ENCODE data around the gene SHB.

The SHB gene

DNA sequence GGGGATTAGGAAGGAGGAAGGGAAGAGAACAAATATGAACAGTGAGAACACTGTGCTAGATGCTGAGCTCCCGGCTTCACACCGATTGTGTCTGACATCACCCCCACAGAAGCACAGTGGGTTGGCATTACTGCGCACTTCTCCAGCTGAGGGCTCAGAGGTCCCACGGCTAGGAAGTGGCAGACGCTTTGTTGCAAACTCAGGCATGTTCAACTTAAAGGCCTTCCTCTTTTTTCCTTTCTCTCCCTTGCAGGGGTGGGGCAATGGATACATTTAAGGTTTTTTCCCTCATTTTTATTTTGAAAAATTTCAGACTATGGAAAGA lies 15.5 kb upstream of the SHB start:
- Histone ChIP-seq H3K27me3 (ENCODE audit: low read depth, low read length) (no peaks in the 10 kb centered on the region), H3K36me3 (replicated peaks; ENCODE audit: low read depth, low read length) (no peaks in the 10 kb centered on the region), H3K9me3 (ENCODE audit: insufficient read depth, low read length) (no peaks in the 10 kb centered on the region), H3K9ac (ENCODE audit: low read length) (no peak overlapping the region), H3K4me3 (ENCODE audit: low read length) (no peak overlapping the region), H3K4me1 (ENCODE audit: low read length) (peaks cover 15% of the 10 kb centered on the region), H3K27ac (ENCODE audit: low read length) (no peak overlapping the region), H2AFZ (ENCODE audit: low read depth, low read length) (no peak overlapping the region), H3K79me2 (ENCODE audit: low read length) (no peaks in the 10 kb centered on the region), H3K4me2 (ENCODE audit: low read length) (no peak overlapping the region), H4K20me1 (ENCODE audit: insufficient read depth, low read length) (no peaks in the 10 kb centered on the region)
- no peak for TF ChIP-seq EZH2phosphoT487 (IDR thresholded peaks at IDR 0.05; ENCODE audit: low read depth)
- TF ChIP-seq, protein P1, sequence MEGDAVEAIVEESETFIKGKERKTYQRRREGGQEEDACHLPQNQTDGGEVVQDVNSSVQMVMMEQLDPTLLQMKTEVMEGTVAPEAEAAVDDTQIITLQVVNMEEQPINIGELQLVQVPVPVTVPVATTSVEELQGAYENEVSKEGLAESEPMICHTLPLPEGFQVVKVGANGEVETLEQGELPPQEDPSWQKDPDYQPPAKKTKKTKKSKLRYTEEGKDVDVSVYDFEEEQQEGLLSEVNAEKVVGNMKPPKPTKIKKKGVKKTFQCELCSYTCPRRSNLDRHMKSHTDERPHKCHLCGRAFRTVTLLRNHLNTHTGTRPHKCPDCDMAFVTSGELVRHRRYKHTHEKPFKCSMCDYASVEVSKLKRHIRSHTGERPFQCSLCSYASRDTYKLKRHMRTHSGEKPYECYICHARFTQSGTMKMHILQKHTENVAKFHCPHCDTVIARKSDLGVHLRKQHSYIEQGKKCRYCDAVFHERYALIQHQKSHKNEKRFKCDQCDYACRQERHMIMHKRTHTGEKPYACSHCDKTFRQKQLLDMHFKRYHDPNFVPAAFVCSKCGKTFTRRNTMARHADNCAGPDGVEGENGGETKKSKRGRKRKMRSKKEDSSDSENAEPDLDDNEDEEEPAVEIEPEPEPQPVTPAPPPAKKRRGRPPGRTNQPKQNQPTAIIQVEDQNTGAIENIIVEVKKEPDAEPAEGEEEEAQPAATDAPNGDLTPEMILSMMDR (IDR thresholded peaks at IDR 0.05; ENCODE audit: low read depth, low read length), result no peak

DNA sequence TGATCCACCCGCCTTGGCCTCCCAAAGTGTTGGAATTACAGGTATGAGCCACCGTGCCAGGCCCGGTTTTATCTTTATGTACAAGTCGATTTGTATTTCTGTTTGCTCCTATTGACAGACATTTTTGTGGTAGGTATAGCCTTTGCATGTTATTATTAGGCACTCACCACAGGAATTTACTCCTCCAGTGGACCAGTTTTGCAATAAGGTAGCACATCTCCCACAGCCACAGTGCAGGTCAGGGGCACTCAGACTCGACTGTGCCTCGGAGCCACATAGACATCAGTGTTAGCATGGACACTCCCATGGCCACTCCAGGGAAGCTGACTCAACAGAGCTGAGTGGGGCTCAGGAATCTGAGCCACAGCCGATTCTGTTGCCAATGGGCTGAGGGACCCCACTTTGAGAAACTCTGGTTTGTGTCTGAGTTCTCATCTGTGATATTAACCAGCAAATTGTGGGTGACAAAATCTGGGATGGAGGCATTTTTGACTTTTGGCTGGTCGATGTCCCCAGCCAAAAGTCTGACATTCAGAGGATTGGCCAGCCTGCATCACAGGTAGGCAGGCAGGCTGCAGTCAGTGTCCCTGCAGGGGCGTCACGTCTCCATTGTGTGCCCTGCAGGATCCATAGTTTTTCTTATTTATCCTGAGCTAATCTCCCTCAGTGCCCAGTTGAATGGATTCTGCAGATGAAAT lies 15.0 kb upstream of the SHB start:
- TF ChIP-seq EZH2phosphoT487 (IDR thresholded peaks at IDR 0.05; ENCODE audit: low read depth), result no peak
- TF ChIP-seq, protein P1 (IDR thresholded peaks at IDR 0.05; ENCODE audit: low read depth, low read length), result no peak
- no peaks in the 10 kb centered on the region for H3K27me3 ChIP-seq (ENCODE audit: low read depth, low read length)

DNA sequence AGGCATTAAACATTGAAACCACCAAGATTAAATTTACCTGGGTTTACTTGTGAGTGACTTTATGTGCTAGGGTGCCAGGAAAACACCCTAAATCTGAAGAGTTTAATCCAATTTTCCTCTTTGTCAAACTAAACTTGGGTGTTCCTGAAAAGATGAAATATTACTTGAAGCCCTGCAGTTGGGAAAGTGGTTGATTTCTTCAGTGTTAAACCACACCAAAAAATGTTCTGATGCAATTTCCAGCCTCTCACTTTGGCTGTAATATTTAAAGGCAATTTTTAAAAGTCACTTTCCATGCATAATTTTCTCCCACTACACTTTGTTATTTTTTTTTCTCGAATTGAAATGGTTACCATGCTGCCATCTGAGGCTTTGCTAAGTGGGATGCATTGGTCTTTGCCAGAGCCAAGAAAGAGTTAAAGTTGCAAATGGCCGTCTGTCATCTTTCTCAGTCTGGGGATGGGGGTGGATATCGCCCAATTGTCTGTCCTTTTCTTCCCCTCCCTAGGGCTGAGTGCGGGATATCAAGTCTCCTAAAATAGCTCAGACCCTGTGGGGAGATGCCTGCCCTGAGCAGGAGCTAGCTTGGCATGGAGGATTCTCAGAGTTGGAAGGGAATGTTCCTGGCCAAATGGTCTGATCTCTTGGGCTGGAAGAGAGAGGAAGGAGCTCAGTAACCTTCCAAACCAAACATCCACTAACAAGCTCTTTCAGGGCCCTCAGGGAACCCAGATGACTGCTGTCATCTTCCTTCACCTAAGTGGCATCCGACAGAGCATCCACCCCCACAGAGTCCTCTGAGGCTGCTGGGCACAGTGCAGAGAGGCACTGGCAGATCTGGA lies 13.6 kb upstream of the SHB start:
- Histone ChIP-seq H3K79me2 (ENCODE audit: low read length) (no peaks in the 10 kb centered on the region), H3K27ac (ENCODE audit: low read length) (no peak overlapping the region), H3K27me3 (ENCODE audit: low read depth, low read length) (no peaks in the 10 kb centered on the region), H4K20me1 (ENCODE audit: insufficient read depth, low read length) (no peaks in the 10 kb centered on the region), H3K9ac (ENCODE audit: low read length) (no peak overlapping the region), H2AFZ (ENCODE audit: low read depth, low read length) (no peak overlapping the region), H3K4me3 (ENCODE audit: low read length) (no peak overlapping the region), H3K4me1 (ENCODE audit: low read length) (no peaks in the 10 kb centered on the region), H3K36me3 (replicated peaks; ENCODE audit: low read depth, low read length) (no peaks in the 10 kb centered on the region), H3K9me3 (ENCODE audit: insufficient read depth, low read length) (no peaks in the 10 kb centered on the region), H3K4me2 (ENCODE audit: low read length) (no peak overlapping the region)
- TF ChIP-seq, protein P1 (IDR thresholded peaks at IDR 0.05; ENCODE audit: low read depth, low read length), result no peak
- TF ChIP-seq EZH2phosphoT487 (IDR thresholded peaks at IDR 0.05; ENCODE audit: low read depth), result no peak

More for the DNA sequence above, 15.0 kb upstream of the SHB start:
- H3K9me3 ChIP-seq (ENCODE audit: insufficient read depth, low read length), result no peaks in the 10 kb centered on the region
- no peaks in the 10 kb centered on the region for H4K20me1 ChIP-seq (ENCODE audit: insufficient read depth, low read length)
- H3K4me2 ChIP-seq (ENCODE audit: low read length), result no peak overlapping the region
- no peaks in the 10 kb centered on the region for H3K79me2 ChIP-seq (ENCODE audit: low read length)
- no peak overlapping the region for H2AFZ ChIP-seq (ENCODE audit: low read depth, low read length)
- no peaks in the 10 kb centered on the region for H3K36me3 ChIP-seq (replicated peaks; ENCODE audit: low read depth, low read length)
- peaks cover 10% of the 10 kb centered on the region for H3K4me1 ChIP-seq (ENCODE audit: low read length)
- no peak overlapping the region for H3K4me3 ChIP-seq (ENCODE audit: low read length)
- H3K27ac ChIP-seq (ENCODE audit: low read length), result no peak overlapping the region
- H3K9ac ChIP-seq (ENCODE audit: low read length), result no peak overlapping the region

DNA sequence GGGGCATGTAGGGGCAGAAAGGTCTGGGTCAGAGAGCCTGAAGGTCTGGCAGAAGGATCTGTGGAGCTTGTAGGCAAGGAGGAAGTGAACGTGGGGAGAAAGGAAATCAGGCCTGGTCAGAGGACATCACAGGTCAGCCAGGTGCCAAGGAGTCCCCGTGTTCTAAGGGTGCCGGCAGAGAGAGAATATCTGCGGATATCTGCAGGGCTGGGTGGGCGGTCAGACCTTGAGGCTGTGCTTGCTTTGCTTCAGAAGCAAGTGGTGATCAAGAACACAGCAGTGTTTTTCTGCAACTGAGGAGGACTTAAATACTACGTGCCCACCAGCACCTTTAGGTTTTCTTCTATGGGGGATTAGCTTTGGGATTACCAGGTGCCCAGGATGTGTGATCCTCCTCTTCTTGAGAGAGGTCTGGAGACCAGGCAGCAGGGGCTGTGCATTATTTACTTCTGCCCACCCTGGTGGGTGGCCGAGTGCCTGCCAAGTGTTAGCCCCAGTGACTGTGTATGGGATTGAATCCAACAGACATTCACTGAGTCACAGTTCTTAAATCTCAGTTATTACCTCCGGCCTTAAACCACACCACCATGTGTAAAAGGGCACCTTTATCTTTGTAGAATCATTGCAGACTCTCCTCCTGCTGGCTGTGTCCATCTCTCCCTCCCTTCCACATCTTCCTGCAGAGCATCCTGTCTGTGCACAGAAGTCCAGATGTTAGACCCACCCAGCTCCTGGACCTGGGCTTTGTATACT lies 12.5 kb upstream of the SHB start:
- H3K4me3 ChIP-seq (ENCODE audit: low read length), result no peak overlapping the region
- H3K27me3 ChIP-seq (ENCODE audit: low read depth, low read length), result no peaks in the 10 kb centered on the region
- no peaks in the 10 kb centered on the region for H3K9me3 ChIP-seq (ENCODE audit: insufficient read depth, low read length)
- H3K9ac ChIP-seq (ENCODE audit: low read length), result no peak overlapping the region
- no peak for TF ChIP-seq EZH2phosphoT487 (IDR thresholded peaks at IDR 0.05; ENCODE audit: low read depth)
- TF ChIP-seq, protein P1 (IDR thresholded peaks at IDR 0.05; ENCODE audit: low read depth, low read length), result no peak
- no peaks in the 10 kb centered on the region for H3K4me1 ChIP-seq (ENCODE audit: low read length)
- H3K27ac ChIP-seq (ENCODE audit: low read length), result no peak overlapping the region
- H4K20me1 ChIP-seq (ENCODE audit: insufficient read depth, low read length), result no peaks in the 10 kb centered on the region
- no peak overlapping the region for H2AFZ ChIP-seq (ENCODE audit: low read depth, low read length)
- H3K79me2 ChIP-seq (ENCODE audit: low read length), result no peaks in the 10 kb centered on the region
- H3K4me2 ChIP-seq (ENCODE audit: low read length), result no peak overlapping the region
- H3K36me3 ChIP-seq (replicated peaks; ENCODE audit: low read depth, low read length), result no peaks in the 10 kb centered on the region
